ENCODE data around the gene ZNF878. TPM values are rescaled to one million over a fixed set of nuclear protein-coding genes. Genes with fewer than 3 reads are reported as not detected.

ZNF878 gene
- total RNA-seq, 1 experiment from 2014 or later: not detected

GRCh38 chr19:12035220-12036172 is 17.3 kb downstream of the ZNF878 start, which contains the start of gene ZNF433:
Gene ZNF433, minus strand, starts transcription at chr19:12035679. Its CDS starts 140 bp downstream, at chr19:12035539.
- peak; percentile 11 for DNase-seq (ENCODE audit: low read depth)

DNA sequence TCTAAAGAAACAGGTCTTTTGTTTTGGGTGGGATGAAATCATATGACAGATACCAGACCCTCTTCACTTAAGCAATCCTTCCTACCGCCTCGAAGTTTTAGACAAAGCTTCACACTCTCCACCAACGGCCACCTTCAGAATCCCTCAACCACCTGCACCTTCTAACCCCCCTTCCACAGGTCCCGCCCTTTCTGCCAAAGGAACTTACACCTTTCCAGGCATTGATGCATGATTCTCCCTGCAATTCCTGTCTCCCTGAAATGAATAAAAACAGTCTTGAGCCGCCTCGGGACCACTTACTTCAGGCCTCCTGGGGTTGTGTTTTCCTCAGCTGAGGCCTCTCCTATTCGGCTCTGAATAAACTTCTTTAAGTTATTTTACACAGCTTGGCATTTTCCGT is 18.1 kb downstream of the ZNF878 start:
- no peak for DNase-seq (ENCODE audit: low read depth)

DNA sequence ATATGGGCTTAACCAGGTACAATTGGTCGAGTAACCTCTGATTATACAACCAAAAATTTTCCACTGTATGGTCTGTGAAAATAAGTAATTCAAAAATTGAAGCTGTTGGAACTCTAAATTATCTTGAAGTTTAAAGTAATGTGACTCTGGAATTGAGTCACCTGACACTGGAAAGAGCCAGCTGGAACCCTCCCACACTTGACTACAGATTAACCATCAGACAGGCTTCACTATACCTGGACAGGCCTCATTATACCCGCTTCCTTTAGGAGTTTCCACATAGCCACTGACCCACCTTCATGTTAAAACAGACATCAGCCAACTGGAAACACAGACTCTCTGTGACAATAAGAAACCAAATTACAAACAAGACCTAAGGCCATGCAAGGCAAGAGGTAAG is 18.6 kb downstream of the ZNF878 start:
- no peak for DNase-seq (ENCODE audit: low read depth)

- no peak for DNase-seq (ENCODE audit: low read depth)
These were observed 37.0 kb downstream of the ZNF878 start for GRCh38 chr19:12015753-12016116.

- DNase-seq (ENCODE audit: low read depth): no peak
These were observed 37.6 kb downstream of the ZNF878 start for GRCh38 chr19:12015015-12015752.

- DNase-seq (ENCODE audit: low read depth): no peak
These were observed 52.4 kb downstream of the ZNF878 start for GRCh38 chr19:12000152-12000981.

- no peak for DNase-seq (ENCODE audit: low read depth)
These were observed 57.6 kb downstream of the ZNF878 start for GRCh38 chr19:11995174-11995573.

Small RNA genes within 50 kb of the gene (small RNA-seq; reads per million reads assigned to genes)
- gene RF00019: not detected
- gene RNA5SP464: not detected
- gene RNA5SP465: not detected
- gene RNA5SP466: not detected

Other genes starting within 250 kb of the ZNF878 start
- gene ZNF440, start 238.7 kb downstream of the ZNF878 start, total RNA-seq (2014; rRNA removed; shearing (Covaris generic)): 6.1 and 7.8 TPM in 2 replicates
- not detected in 2 replicates for gene ZNF439, start 204.2 kb downstream of the ZNF878 start, total RNA-seq (2014; rRNA removed; shearing (Covaris generic))
- not detected in 2 replicates for gene ZNF69, start 165.2 kb downstream of the ZNF878 start, total RNA-seq (2014; rRNA removed; shearing (Covaris generic))
- 6.8 and 7.0 TPM in 2 replicates for gene ZNF700, start 127.9 kb downstream of the ZNF878 start, total RNA-seq (2014; rRNA removed; shearing (Covaris generic))
- not detected in 2 replicates for gene ZNF763, start 87.9 kb downstream of the ZNF878 start, total RNA-seq (2014; rRNA removed; shearing (Covaris generic))
- gene ZNF433, start 17.3 kb downstream of the ZNF878 start, total RNA-seq (2014; rRNA removed; shearing (Covaris generic)): 0.37 TPM in 1 of 2 replicates, not detected in the other
- 0.02 TPM in 1 of 2 replicates, not detected in the other for gene ZNF844, start 11.8 kb upstream of the ZNF878 start, total RNA-seq (2014; rRNA removed; shearing (Covaris generic))
- 3.0 and 3.5 TPM in 2 replicates for gene ZNF20, start 87.4 kb upstream of the ZNF878 start, total RNA-seq (2014; rRNA removed; shearing (Covaris generic))
- gene ZNF625, start 103.8 kb upstream of the ZNF878 start, total RNA-seq (2014; rRNA removed; shearing (Covaris generic)): 5.9 and 6.9 TPM in 2 replicates
- gene ZNF136, start 110.1 kb upstream of the ZNF878 start, total RNA-seq (2014; rRNA removed; shearing (Covaris generic)): 2.6 and 3.7 TPM in 2 replicates
- gene ZNF44, start 241.9 kb upstream of the ZNF878 start, total RNA-seq (2014; rRNA removed; shearing (Covaris generic)): 0.13 and 0.23 TPM in 2 replicates

All from HT1080 (cell line).